NT2/D1 (cell line): ENCODE data around the gene NXPE3.

Experiments used
- SUZ12 ChIP-seq: IDR thresholded peaks from 2 replicates; pipeline ENCODE4 v1.6.1; 2011; ENCODE audit not compliant: insufficient read length, insufficient read depth; ENCODE audit errors: extremely low read depth
- YY1 ChIP-seq: IDR thresholded peaks from 2 replicates; pipeline ENCODE4 v1.6.1; 2011; ENCODE audit not compliant: insufficient read length, insufficient read depth
- ZNF274 ChIP-seq: IDR thresholded peaks from 2 replicates; pipeline ENCODE4 v1.6.1; 2011; ENCODE audit warnings: mild to moderate bottlenecking, low read depth, low read length

DNA sequence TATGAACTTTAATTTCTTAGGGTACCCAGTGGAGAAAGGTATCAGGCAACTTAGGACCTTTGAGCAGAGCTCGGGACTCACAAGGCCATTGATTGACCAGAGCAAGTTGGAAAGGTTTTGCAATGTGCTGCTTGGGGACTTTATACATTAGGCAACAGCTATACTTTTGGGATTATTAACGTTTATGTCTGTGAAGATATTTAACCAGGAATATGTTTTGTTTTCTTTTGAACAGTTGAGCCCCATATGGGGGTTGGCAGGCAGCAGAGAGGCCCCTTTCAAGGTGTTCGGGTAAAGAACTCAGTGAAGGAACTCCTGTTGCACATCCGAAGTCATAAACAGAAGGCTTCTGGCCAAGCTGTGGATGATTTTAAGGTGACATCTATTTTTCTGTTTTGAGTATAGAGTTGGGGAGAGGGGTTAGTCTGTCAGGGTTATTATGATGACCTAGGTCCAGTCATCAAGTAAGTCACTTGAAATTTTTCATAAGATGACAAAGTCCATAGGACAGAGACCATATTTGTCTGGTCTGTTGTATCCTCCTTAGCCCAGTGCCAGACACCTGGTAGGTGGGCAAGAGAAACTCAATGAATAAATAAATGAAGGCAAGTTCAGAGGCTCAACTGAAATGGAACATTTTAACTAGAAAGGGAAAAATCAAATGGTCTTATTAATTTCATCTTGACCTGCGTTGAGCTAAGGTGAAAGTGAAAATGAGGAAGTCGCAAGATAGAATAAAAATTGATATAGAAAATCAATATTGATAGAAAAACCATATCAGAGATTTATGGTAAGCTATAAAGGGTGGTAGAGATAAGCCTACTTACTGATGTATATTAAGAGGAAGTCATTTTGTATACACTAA, 73.1 kb downstream of the NXPE3 start:
- TF ChIP-seq YY1: no peak
- TF ChIP-seq ZNF274: no peak
- TF ChIP-seq SUZ12: no peak
